H9 (cell line): Measurements from ENCODE around the gene CFAP161. TPM values are rescaled to one million over a fixed set of nuclear protein-coding genes. Genes with fewer than 3 reads are reported as not detected.

ENCODE experiments used
- DNase-seq: peaks from one replicate; pipeline ENCODE4 v3.0.0-alpha.2; 2017
- H2AFZ ChIP-seq: one replicate; pipeline ENCODE4 v1.6.1; 2013; ENCODE audit warnings: mild to moderate bottlenecking, low read length, control low read depth, moderate library complexity
- H2AK5ac ChIP-seq: 2 replicates; pipeline ENCODE4 v1.6.1; 2013; ENCODE audit warnings: low read length, control low read depth, mixed read lengths; ENCODE audit not compliant: insufficient read length
- H2BK120ac ChIP-seq: one replicate; pipeline ENCODE4 v1.6.1; 2013; ENCODE audit warnings: low read depth, mild to moderate bottlenecking, low read length, control low read depth, inconsistent platforms; ENCODE audit not compliant: poor library complexity, severe bottlenecking
- H2BK12ac ChIP-seq: 2 replicates; pipeline ENCODE4 v1.6.1; 2013; ENCODE audit warnings: low read length, control low read depth, mixed read lengths, low read depth; ENCODE audit not compliant: insufficient read length
- H2BK15ac ChIP-seq: 2 replicates; pipeline ENCODE4 v1.6.1; 2013; ENCODE audit warnings: low read depth, low read length, control low read depth
- H2BK20ac ChIP-seq: one replicate; pipeline ENCODE4 v1.6.1; 2013; ENCODE audit warnings: low read depth, mild to moderate bottlenecking, low read length, control low read depth, inconsistent platforms; ENCODE audit not compliant: poor library complexity, severe bottlenecking
- H2BK5ac ChIP-seq: 2 replicates; pipeline ENCODE4 v1.6.1; 2013; ENCODE audit warnings: low read length, control low read depth, mixed read lengths; ENCODE audit not compliant: insufficient read length
- H3K14ac ChIP-seq: 2 replicates; pipeline ENCODE4 v1.6.1; 2013; ENCODE audit warnings: low read length, control low read depth; ENCODE audit not compliant: insufficient read depth
- H3K18ac ChIP-seq: 2 replicates; pipeline ENCODE4 v1.6.1; 2013; ENCODE audit warnings: low read depth, mild to moderate bottlenecking, mixed read lengths, low read length, control low read depth; ENCODE audit not compliant: insufficient read length
- H3K23ac ChIP-seq: 2 replicates; pipeline ENCODE4 v1.6.1; 2013; ENCODE audit warnings: low read length, control low read depth, mixed read lengths, low read depth; ENCODE audit not compliant: insufficient read length
- H3K23me2 ChIP-seq: 2 replicates; pipeline ENCODE4 v1.6.1; 2013; ENCODE audit warnings: low read depth, mild to moderate bottlenecking, mixed read lengths, low read length, control low read depth; ENCODE audit not compliant: insufficient read length, poor library complexity, severe bottlenecking
- H3K27ac ChIP-seq: 2 replicates; pipeline ENCODE4 v1.5.1; 2013; ENCODE audit warnings: low read length, control low read depth, mixed read lengths, low read depth; ENCODE audit not compliant: insufficient read length
- H3K27me3 ChIP-seq: 2 replicates; pipeline ENCODE4 v1.6.1; 2013; ENCODE audit warnings: low read length, control low read depth, inconsistent platforms; ENCODE audit not compliant: insufficient read depth
- H3K4ac ChIP-seq: 2 replicates; pipeline ENCODE4 v1.6.1; 2013; ENCODE audit warnings: low read depth, mild to moderate bottlenecking, control low read depth, inconsistent platforms, low read length, moderate library complexity
- H3K4me1 ChIP-seq: 2 replicates; pipeline ENCODE4 v1.6.1; 2013; ENCODE audit warnings: low read length, control low read depth, inconsistent platforms; ENCODE audit not compliant: insufficient read depth
- H3K4me2 ChIP-seq: 2 replicates; pipeline ENCODE4 v1.6.1; 2013; ENCODE audit warnings: low read length, control low read depth, mixed read lengths; ENCODE audit not compliant: insufficient read length, insufficient read depth
- H3K56ac ChIP-seq: 2 replicates; pipeline ENCODE4 v1.6.1; 2013; ENCODE audit warnings: low read depth, mild to moderate bottlenecking, mixed read lengths, low read length, control low read depth; ENCODE audit not compliant: insufficient read length
- H3K79me1 ChIP-seq: 2 replicates; pipeline ENCODE4 v1.6.1; 2013; ENCODE audit warnings: low read depth, mild to moderate bottlenecking, moderate library complexity, low read length, control low read depth, inconsistent platforms; ENCODE audit not compliant: insufficient read depth, poor library complexity, severe bottlenecking
- H3K79me2 ChIP-seq: 2 replicates; pipeline ENCODE4 v1.6.1; 2013; ENCODE audit warnings: low read length, control low read depth, inconsistent platforms; ENCODE audit not compliant: insufficient read depth
- H3K9ac ChIP-seq: 2 replicates; pipeline ENCODE4 v1.6.1; 2013; ENCODE audit warnings: low read length, control low read depth, mixed read lengths; ENCODE audit not compliant: insufficient read length; ENCODE audit errors: extremely low read depth
- H3K9me3 ChIP-seq: one replicate; pipeline ENCODE4 v1.6.1; 2013; ENCODE audit warnings: low read depth, low read length, inconsistent platforms; ENCODE audit not compliant: control insufficient read depth
- H3T11ph ChIP-seq: one replicate; pipeline ENCODE4 v1.6.1; 2013; ENCODE audit warnings: mild to moderate bottlenecking, low read length, control low read depth, inconsistent platforms
- H4K20me1 ChIP-seq: one replicate; pipeline ENCODE4 v1.6.1; 2013; ENCODE audit not compliant: control insufficient read depth, insufficient read length, insufficient read depth
- H4K5ac ChIP-seq: 2 replicates; pipeline ENCODE4 v1.6.1; 2013; ENCODE audit warnings: low read depth, mild to moderate bottlenecking, mixed read lengths, low read length, control low read depth; ENCODE audit not compliant: insufficient read length
- H4K8ac ChIP-seq: replicated peaks from 2 replicates; pipeline ENCODE4 v1.6.1; 2013; ENCODE audit warnings: low read length, control low read depth, mixed read lengths, low read depth; ENCODE audit not compliant: insufficient read length
- H4K91ac ChIP-seq: 2 replicates; pipeline ENCODE4 v1.6.1; 2013; ENCODE audit warnings: low read depth, mild to moderate bottlenecking, moderate library complexity, mixed read lengths, low read length, control low read depth; ENCODE audit not compliant: insufficient read length
- H3K27ac Mint-ChIP-seq, 3 experiments: 2 replicates in 2 of 3; 3 replicates in 1 of 3; pipeline ENCODE4 v1.8.0; 2020 to 2021; ENCODE audit warnings: mixed read lengths in 3 of 3, mild to moderate bottlenecking in 1 of 3, moderate library complexity in 1 of 3
- H3K27me3 Mint-ChIP-seq: 2 replicates; pipeline ENCODE4 v1.8.0; 2021; ENCODE audit warnings: low read depth, mild to moderate bottlenecking, moderate library complexity, mixed read lengths
- H3K36me3 Mint-ChIP-seq, 3 experiments: 2 replicates in 2 of 3; 3 replicates in 1 of 3; pipeline ENCODE4 v1.8.0; 2020 to 2021; ENCODE audit warnings: low read depth in 3 of 3, mixed read lengths in 3 of 3; ENCODE audit not compliant: insufficient read depth in 1 of 3
- H3K4me1 Mint-ChIP-seq, 2 experiments: 2 replicates each; pipeline ENCODE4 v1.8.0; 2020; ENCODE audit warnings: mixed read lengths in 2 of 2
- H3K4me3 Mint-ChIP-seq, 2 experiments: 2 replicates in 1 of 2; 3 replicates in 1 of 2; pipeline ENCODE4 v1.8.0; 2020 to 2021; ENCODE audit warnings: mild to moderate bottlenecking in 2 of 2, mixed read lengths in 2 of 2, moderate library complexity in 1 of 2
- H3K9me3 Mint-ChIP-seq, 2 experiments: 2 replicates in 1 of 2; 3 replicates in 1 of 2; pipeline ENCODE4 v1.8.0; 2020; ENCODE audit warnings: mild to moderate bottlenecking in 2 of 2, mixed read lengths in 2 of 2, moderate library complexity in 1 of 2
- CTCF ChIP-seq: fragments of 200-600 bp; sonication (generic); conservative IDR thresholded peaks from 3 replicates; pipeline ENCODE4 v1.8.0; 2021; ENCODE audit warnings: antibody characterized with exemption, mild to moderate bottlenecking
- WGBS: extraction: QIAGEN DNeasy Blood & Tissue Kit; methylation state at CpG from one replicate; pipeline ENCODE4 v1.1.7; 2013; ENCODE audit warnings: missing lambda C conversion rate, low lambda C conversion rate, mixed read lengths; ENCODE audit not compliant: insufficient read length; ENCODE audit errors: extremely low coverage; 5-methylcytosine and 5-hydroxymethylcytosine counted together
- total RNA-seq: library from RNA; stranded (reverse); gene quantifications from 2 replicates; pipeline ENCODE4 v1.2.1, GENCODE V29; 2021

CFAP161 gene
- total RNA-seq, 1 experiment from 2014 or later = 0.24 TPM

GRCh38 chr15:81152799-81153198 lies 18.7 kb downstream of the CFAP161 start:
- Histone ChIP-seq H3K27ac (no peak overlapping the region), H3K79me1 (no peaks in the 10 kb centered on the region)
- no peaks in the 10 kb centered on the region; the same call in none of the 2 replicates for H3K27me3 Mint-ChIP-seq

More at GRCh38 chr15:81152799-81153198, 18.7 kb downstream of the CFAP161 start:
- Histone ChIP-seq H2BK20ac (no peak overlapping the region), H2BK5ac (no peak overlapping the region), H2BK15ac (no peak overlapping the region), H3K4me2 (no peak overlapping the region), H2AFZ (no peak overlapping the region), H3K4ac (no peak overlapping the region), H3K56ac (no peak overlapping the region), H2AK5ac (no peak overlapping the region), H3K4me1 (no peaks in the 10 kb centered on the region), H4K5ac (no peak overlapping the region), H4K20me1 (no peaks in the 10 kb centered on the region), H3K79me2 (no peaks in the 10 kb centered on the region), H3K9me3 (no peaks in the 10 kb centered on the region), H3K9ac (no peak overlapping the region), H4K91ac (no peak overlapping the region), H3T11ph (no peak overlapping the region), H3K27me3 (no peaks in the 10 kb centered on the region), H4K8ac (no peak overlapping the region), H3K18ac (no peak overlapping the region), H3K14ac (no peak overlapping the region), H3K23ac (no peak overlapping the region), H3K23me2 (no peaks in the 10 kb centered on the region), H2BK12ac (no peak overlapping the region), H2BK120ac (no peak overlapping the region)
- Mint-ChIP-seq H3K4me3 (no peak overlapping the region), H3K4me1 (no peaks in the 10 kb centered on the region), H3K36me3 (no peaks in the 10 kb centered on the region), H3K9me3 (no peaks in the 10 kb centered on the region), H3K27ac (no peak overlapping the region)
- no peak for DNase-seq
- WGBS = no CpG with 5 or more reads among the region's 4 CpGs
- no peak for TF ChIP-seq CTCF
